ENCODE measurements around the gene FGF7. TPM values are rescaled to one million over a fixed set of nuclear protein-coding genes. Genes with fewer than 3 reads are reported as not detected.
"Not testable (repeated sequence)": the region's sequence is repeated elsewhere in the genome, so short reads cannot be mapped to it uniquely, and the experiment has no call there.

FGF7 gene
- total RNA-seq, 1 donor from 2014 or later: 0.43 TPM

DNA sequence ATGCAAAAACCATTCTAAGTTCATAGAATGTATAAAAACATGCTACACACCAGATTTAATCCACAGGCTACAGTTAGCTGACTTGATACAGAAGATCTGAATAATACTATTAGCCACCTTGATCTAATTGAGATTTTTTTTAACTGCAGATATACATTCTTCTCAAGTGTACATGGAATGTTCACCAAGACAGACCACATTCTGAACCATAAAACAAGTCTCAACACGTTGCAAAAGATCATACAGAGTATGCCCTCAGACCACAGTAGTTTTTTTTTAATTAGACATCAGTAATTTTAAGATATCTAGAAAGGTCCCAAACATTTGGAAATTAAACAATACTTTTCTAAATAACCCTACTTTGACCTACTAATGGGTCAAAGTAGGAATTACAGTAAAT is 83.3 kb downstream of the FGF7 start:
- FAIRE-seq (no peak), DNase-seq (ENCODE audit: low read depth) (no peak)
- Histone ChIP-seq H3K9ac (ENCODE audit: low read length) (no peak overlapping the region), H4K20me1 (ENCODE audit: insufficient read depth, low read length) (no peaks in the 10 kb centered on the region), H3K79me2 (ENCODE audit: insufficient read depth, low read length) (no peaks in the 10 kb centered on the region), H3K27me3 (ENCODE audit: insufficient read depth, low read length) (no peaks in the 10 kb centered on the region), H3K36me3 (ENCODE audit: insufficient read depth, low read length) (no peaks in the 10 kb centered on the region), H2AFZ (ENCODE audit: low read depth, low read length) (no peak overlapping the region), H3K9me3 (ENCODE audit: insufficient read depth, low read depth, low read length) (no peaks in the 10 kb centered on the region), H3K27ac (ENCODE audit: low read depth, low read length) (no peak overlapping the region), H3K4me3 (ENCODE audit: insufficient read depth, low read depth, low read length) (no peak overlapping the region), H3K4me2 (ENCODE audit: low read length) (no peak overlapping the region), H3K4me1 (ENCODE audit: insufficient read depth, low read length) (no peaks in the 10 kb centered on the region)
- H3K36me3 Mint-ChIP-seq (ENCODE audit: low read depth, unreplicated experiment): no peaks in the 10 kb centered on the region
- H3K4me1 Mint-ChIP-seq (ENCODE audit: low read depth, unreplicated experiment): peaks cover 10% of the 10 kb centered on the region
- H3K27ac Mint-ChIP-seq (ENCODE audit: unreplicated experiment): peak overlapping the region; percentile 95
- no peaks in the 10 kb centered on the region for H3K27me3 Mint-ChIP-seq (ENCODE audit: low read depth, unreplicated experiment)
- peaks cover 12% of the 10 kb centered on the region for H3K9me3 Mint-ChIP-seq (ENCODE audit: unreplicated experiment)
- no peak overlapping the region for H3K4me3 Mint-ChIP-seq (ENCODE audit: unreplicated experiment)
- TF ChIP-seq EZH2 (IDR thresholded peaks at IDR 0.05; ENCODE audit: insufficient read depth, low read length): no peak
- TF ChIP-seq CTCF (IDR thresholded peaks at IDR 0.05; ENCODE audit: insufficient read depth, low read depth, low read length): no peak

DNA sequence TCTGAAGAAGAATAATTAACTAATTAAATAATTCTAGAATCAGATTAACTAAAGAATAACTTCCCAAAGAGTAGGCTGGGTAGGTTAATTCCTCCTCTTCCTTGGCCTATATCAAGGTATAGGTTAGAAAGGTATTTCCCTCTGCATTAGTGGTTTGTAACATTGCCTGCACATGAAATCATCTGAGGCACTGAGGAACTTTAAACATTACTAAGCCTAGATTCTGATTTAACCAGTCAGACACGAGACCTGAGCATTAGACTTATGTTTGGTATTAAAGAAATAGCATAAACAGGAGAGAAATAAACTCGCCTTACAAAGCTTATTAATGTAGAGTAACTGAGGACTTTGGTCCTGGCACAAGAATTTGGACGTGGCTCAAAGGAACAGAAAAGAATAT is 84.2 kb downstream of the FGF7 start:
- H3K9me3 Mint-ChIP-seq (ENCODE audit: unreplicated experiment): peaks cover 11% of the 10 kb centered on the region

GRCh38 chr15:49512739-49513138 is 89.7 kb downstream of the FGF7 start:
- not testable (repeated sequence) for H3K27ac ChIP-seq (ENCODE audit: low read depth, low read length); H3K9me3 ChIP-seq (ENCODE audit: insufficient read depth, low read depth, low read length); H3K4me1 Mint-ChIP-seq (ENCODE audit: low read depth, unreplicated experiment); H3K4me3 ChIP-seq (ENCODE audit: insufficient read depth, low read depth, low read length); H3K4me2 ChIP-seq (ENCODE audit: low read length); H4K20me1 ChIP-seq (ENCODE audit: insufficient read depth, low read length); DNase-seq (ENCODE audit: low read depth); H3K4me1 ChIP-seq (ENCODE audit: insufficient read depth, low read length); H2AFZ ChIP-seq (ENCODE audit: low read depth, low read length); H3K27me3 ChIP-seq (ENCODE audit: insufficient read depth, low read length); H3K36me3 Mint-ChIP-seq (ENCODE audit: low read depth, unreplicated experiment); H3K36me3 ChIP-seq (ENCODE audit: insufficient read depth, low read length); H3K27me3 Mint-ChIP-seq (ENCODE audit: low read depth, unreplicated experiment); H3K27ac Mint-ChIP-seq (ENCODE audit: unreplicated experiment); H3K9me3 Mint-ChIP-seq (ENCODE audit: unreplicated experiment); H3K9ac ChIP-seq (ENCODE audit: low read length); H3K79me2 ChIP-seq (ENCODE audit: insufficient read depth, low read length); H3K4me3 Mint-ChIP-seq (ENCODE audit: unreplicated experiment); FAIRE-seq

More for the DNA sequence above, 84.2 kb downstream of the FGF7 start:
- Mint-ChIP-seq H3K4me1 (ENCODE audit: low read depth, unreplicated experiment) (peaks cover 10% of the 10 kb centered on the region), H3K36me3 (ENCODE audit: low read depth, unreplicated experiment) (no peaks in the 10 kb centered on the region), H3K27ac (ENCODE audit: unreplicated experiment) (peak overlapping the region; percentile 95), H3K27me3 (ENCODE audit: low read depth, unreplicated experiment) (no peaks in the 10 kb centered on the region), H3K4me3 (ENCODE audit: unreplicated experiment) (no peak overlapping the region)
- Histone ChIP-seq H3K27ac (ENCODE audit: low read depth, low read length) (no peak overlapping the region), H3K9me3 (ENCODE audit: insufficient read depth, low read depth, low read length) (no peaks in the 10 kb centered on the region), H3K4me1 (ENCODE audit: insufficient read depth, low read length) (no peaks in the 10 kb centered on the region), H3K4me2 (ENCODE audit: low read length) (no peak overlapping the region), H2AFZ (ENCODE audit: low read depth, low read length) (no peak overlapping the region), H3K27me3 (ENCODE audit: insufficient read depth, low read length) (no peaks in the 10 kb centered on the region), H3K79me2 (ENCODE audit: insufficient read depth, low read length) (no peaks in the 10 kb centered on the region), H3K4me3 (ENCODE audit: insufficient read depth, low read depth, low read length) (no peak overlapping the region), H3K9ac (ENCODE audit: low read length) (no peak overlapping the region), H3K36me3 (ENCODE audit: insufficient read depth, low read length) (no peaks in the 10 kb centered on the region), H4K20me1 (ENCODE audit: insufficient read depth, low read length) (no peaks in the 10 kb centered on the region)
- DNase-seq (ENCODE audit: low read depth): no peak
- TF ChIP-seq CTCF (IDR thresholded peaks at IDR 0.05; ENCODE audit: insufficient read depth, low read depth, low read length): no peak
- no peak for FAIRE-seq

Data from astrocyte (in vitro differentiated cells and primary cell).